GM19397 (cell line): ENCODE measurements around the gene RPL13.
"Not testable (repeated sequence)": the region's sequence is repeated elsewhere in the genome, so short reads cannot be mapped to it uniquely, and the experiment has no call there.

Experiments used
- ATAC-seq: cut with Tn5 transposase; IDR thresholded peaks from one replicate; pipeline ENCODE4 v1.9.1; 2021; ENCODE audit warnings: mild to moderate bottlenecking, moderate library complexity; ENCODE audit not compliant: unreplicated experiment

RPL13 gene

GRCh38 chr16:89562939-89563338, 2.5 kb downstream of the RPL13 start:
- ATAC-seq, result no peak

GRCh38 chr16:89563639-89564392, 3.3 kb downstream of the RPL13 start:
- ATAC-seq, result no peak

GRCh38 chr16:89564476-89565255, 4.2 kb downstream of the RPL13 start:
- ATAC-seq, result no peak

GRCh38 chr16:89565256-89565505, 4.7 kb downstream of the RPL13 start:
- ATAC-seq, result no peak

- no peak for ATAC-seq
Observed at GRCh38 chr16:89565506-89566372, 5.3 kb downstream of the RPL13 start.

GRCh38 chr16:89567656-89568594, 7.4 kb downstream of the RPL13 start:
- no peak for ATAC-seq

GRCh38 chr16:89569506-89570341, 9.2 kb downstream of the RPL13 start:
- no peak for ATAC-seq

GRCh38 chr16:89570342-89570923, 10.0 kb downstream of the RPL13 start:
- ATAC-seq, result no peak

GRCh38 chr16:89570983-89571598, 10.6 kb downstream of the RPL13 start:
- not testable (repeated sequence) for ATAC-seq

- ATAC-seq, result no peak
Observed at GRCh38 chr16:89571636-89572035, 11.2 kb downstream of the RPL13 start.

GRCh38 chr16:89572073-89572484, 11.6 kb downstream of the RPL13 start:
- ATAC-seq, result no peak

GRCh38 chr16:89572485-89573205, 12.2 kb downstream of the RPL13 start:
- no peak for ATAC-seq

- ATAC-seq, result no peak
Observed at GRCh38 chr16:89573826-89574680, 13.6 kb downstream of the RPL13 start.

GRCh38 chr16:89574681-89575246, 14.3 kb downstream of the RPL13 start:
- no peak for ATAC-seq

GRCh38 chr16:89575247-89576152, 15.0 kb downstream of the RPL13 start, which contains the start of gene CPNE7:
Gene CPNE7, plus strand, starts transcription at chr16:89575758. Its CDS starts 140 bp downstream, at chr16:89575898.
- ATAC-seq, result no peak
